Measurements from ENCODE around the gene MYO5B.

MYO5B gene

GRCh38 chr18:50162486-50163304, 32.3 kb downstream of the MYO5B start:
- TF ChIP-seq MAX (IDR thresholded peaks at IDR 0.05; ENCODE audit: low read depth, low read length) (no peak), MYC (IDR thresholded peaks at IDR 0.05; ENCODE audit: low read depth, low read length) (no peak), CTCF (IDR thresholded peaks at IDR 0.05; ENCODE audit: low read depth, low read length) (no peak), POLR2A (IDR thresholded peaks at IDR 0.05; ENCODE audit: extremely low read depth, insufficient read length) (no peak)
- H3K4me3 ChIP-seq (ENCODE audit: low read depth, low read length) = no peak overlapping the region
- no peak for DNase-seq (ENCODE audit: low read depth)

DNA sequence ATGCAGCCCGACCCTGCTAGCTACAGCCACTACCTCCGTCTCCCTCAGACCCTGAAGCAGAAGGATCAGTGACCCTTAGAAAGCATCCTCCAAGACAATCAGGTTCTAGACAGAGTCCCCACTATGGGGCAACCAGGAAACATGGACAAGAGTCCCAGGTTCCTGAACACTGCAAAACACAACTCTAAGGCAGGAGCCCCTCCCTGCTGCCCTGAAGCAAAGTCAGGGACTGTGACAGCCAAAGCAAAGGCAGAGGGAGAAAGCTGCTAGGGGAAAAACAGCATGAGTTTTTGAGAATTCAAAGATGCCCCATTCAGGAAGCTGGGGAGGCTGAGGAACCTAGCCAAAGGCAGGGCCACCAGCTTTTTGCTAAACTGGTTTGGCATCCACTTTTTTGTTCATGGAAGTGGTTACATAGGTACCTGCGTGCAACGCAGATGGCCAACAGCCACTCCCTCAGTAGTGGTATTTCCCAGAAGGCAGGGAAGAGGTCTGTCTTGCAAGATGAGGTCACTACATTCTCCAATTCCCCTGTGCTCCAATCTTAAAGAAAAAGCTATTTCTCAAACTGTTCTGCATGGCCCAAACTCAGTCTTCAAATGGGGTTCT, 33.2 kb downstream of the MYO5B start:
- TF ChIP-seq CTCF (IDR thresholded peaks at IDR 0.05; ENCODE audit: low read depth, low read length) (no peak), MYC (IDR thresholded peaks at IDR 0.05; ENCODE audit: low read depth, low read length) (no peak), MAX (IDR thresholded peaks at IDR 0.05; ENCODE audit: low read depth, low read length) (no peak), POLR2A (IDR thresholded peaks at IDR 0.05; ENCODE audit: extremely low read depth, insufficient read length) (no peak)
- H3K4me3 ChIP-seq (ENCODE audit: low read depth, low read length) = no peak overlapping the region
- no peak for DNase-seq (ENCODE audit: low read depth)

DNA sequence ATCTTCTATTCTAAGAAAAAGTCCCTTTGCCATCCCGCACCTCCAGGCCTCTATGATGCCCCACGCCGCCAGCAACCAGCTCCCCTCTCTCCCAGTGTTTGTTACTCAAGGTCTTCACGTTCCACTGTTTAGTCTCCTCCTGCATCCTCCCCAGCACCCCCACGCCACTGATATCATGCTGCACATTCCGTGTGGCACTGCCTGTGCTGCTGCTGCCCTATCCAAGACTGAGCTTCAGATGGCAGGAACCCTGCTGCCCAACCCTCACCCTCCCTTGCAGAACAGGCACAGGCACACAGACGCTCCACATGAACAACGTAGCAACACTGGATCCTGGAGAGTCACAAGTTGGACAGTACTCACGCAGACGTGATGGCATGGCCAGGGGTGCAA, 35.3 kb downstream of the MYO5B start:
- no peak for DNase-seq (ENCODE audit: low read depth)
- H3K4me3 ChIP-seq (ENCODE audit: low read depth, low read length) = no peak overlapping the region
- TF ChIP-seq POLR2A (IDR thresholded peaks at IDR 0.05; ENCODE audit: extremely low read depth, insufficient read length) (no peak), CTCF (IDR thresholded peaks at IDR 0.05; ENCODE audit: low read depth, low read length) (no peak), MAX (IDR thresholded peaks at IDR 0.05; ENCODE audit: low read depth, low read length) (no peak)

GRCh38 chr18:50158866-50159653, 35.9 kb downstream of the MYO5B start:
- TF ChIP-seq MYC (IDR thresholded peaks at IDR 0.05; ENCODE audit: low read depth, low read length) (no peak), CTCF (IDR thresholded peaks at IDR 0.05; ENCODE audit: low read depth, low read length) (no peak), MAX (IDR thresholded peaks at IDR 0.05; ENCODE audit: low read depth, low read length) (no peak), POLR2A (IDR thresholded peaks at IDR 0.05; ENCODE audit: extremely low read depth, insufficient read length) (no peak)
- H3K4me3 ChIP-seq (ENCODE audit: low read depth, low read length) = no peak overlapping the region
- DNase-seq (ENCODE audit: low read depth) = no peak

DNA sequence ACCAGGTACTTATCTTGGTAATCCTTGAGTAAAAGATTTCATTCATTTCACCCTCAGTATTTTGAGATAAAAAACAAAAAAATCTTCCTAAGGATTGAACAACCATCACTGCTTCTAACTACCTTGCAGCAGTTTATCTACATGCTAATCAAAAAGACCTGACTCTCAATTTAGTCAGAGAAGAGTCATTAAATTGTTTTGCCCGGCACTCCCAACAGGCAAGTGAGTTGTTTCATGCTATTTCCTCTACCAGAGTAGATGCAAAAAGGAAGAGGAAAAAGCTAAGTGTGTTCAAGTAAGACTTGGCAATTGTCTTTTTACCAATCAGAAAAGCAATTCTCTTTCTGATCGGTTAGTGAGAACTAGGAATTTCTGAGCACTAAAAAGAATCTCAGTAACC, 39.5 kb downstream of the MYO5B start:
- H3K4me3 ChIP-seq (ENCODE audit: low read depth, low read length) = no peak overlapping the region
- TF ChIP-seq POLR2A (IDR thresholded peaks at IDR 0.05; ENCODE audit: extremely low read depth, insufficient read length) (no peak), CTCF (IDR thresholded peaks at IDR 0.05; ENCODE audit: low read depth, low read length) (no peak), MYC (IDR thresholded peaks at IDR 0.05; ENCODE audit: low read depth, low read length) (no peak), MAX (IDR thresholded peaks at IDR 0.05; ENCODE audit: low read depth, low read length) (no peak)
- DNase-seq (ENCODE audit: low read depth) = no peak

All from NB4 (cell line).